ENCODE data around the gene RPEL1. TPM values are rescaled to one million over a fixed set of nuclear protein-coding genes. Genes with fewer than 3 reads are reported as not detected.

Gene RPEL1
- total RNA-seq, 1 donor from 2014 or later, result not detected

DNA sequence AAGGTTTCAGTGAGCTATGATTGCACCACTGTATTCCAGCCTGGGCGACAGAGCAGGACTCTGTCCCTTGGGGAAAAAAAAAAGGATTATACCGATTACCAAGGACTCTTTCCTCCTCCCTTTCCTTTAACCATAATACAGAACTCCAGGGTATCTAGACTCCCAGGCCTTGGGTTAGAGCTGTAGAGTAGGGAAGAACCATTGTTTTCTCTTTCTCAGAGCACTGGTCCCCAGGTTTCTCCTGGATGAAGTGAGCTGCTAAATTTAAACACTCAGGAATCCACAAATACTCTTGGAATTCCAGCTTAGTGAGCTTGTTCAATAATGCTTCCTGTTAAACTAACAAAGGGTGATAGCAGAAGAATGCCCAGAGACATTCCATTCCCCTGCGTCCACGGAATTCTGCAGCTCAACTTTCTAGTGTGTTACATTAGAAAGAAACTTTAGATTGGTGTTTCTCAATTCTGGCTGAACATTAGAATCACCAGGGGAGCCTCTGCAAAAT lies 14.6 kb upstream of the RPEL1 start:
- TF ChIP-seq CTCF (IDR thresholded peaks at IDR 0.05), result no peak
- H3K27me3 Mint-ChIP-seq, result no peaks in the 10 kb centered on the region
- H3K4me1 Mint-ChIP-seq, result peaks cover 4% of the 10 kb centered on the region
- POLR2A ChIA-PET, result interaction anchor here (0.7 kb wide), 1 partner anchor 329 kb away, joined by 10 read pairs; no protein-coding TSS in a partner anchor
- CTCF ChIA-PET, result interaction anchor here (0.8 to 1.6 kb wide), 2 partner anchors 9 to 14 kb away, joined by 3 to 6 read pairs; no protein-coding TSS in a partner anchor
- no peak overlapping the region for H3K4me3 Mint-ChIP-seq
- DNase-seq (no peak), ATAC-seq (ENCODE audit: low read depth) (no peak)
- no peaks in the 10 kb centered on the region for H3K9me3 Mint-ChIP-seq
- H3K36me3 Mint-ChIP-seq (ENCODE audit: low read depth), result no peaks in the 10 kb centered on the region
- intact Hi-C loops (cut with micrococcal nuclease), result no loop called here
- H3K27ac Mint-ChIP-seq, result no peak overlapping the region

DNA sequence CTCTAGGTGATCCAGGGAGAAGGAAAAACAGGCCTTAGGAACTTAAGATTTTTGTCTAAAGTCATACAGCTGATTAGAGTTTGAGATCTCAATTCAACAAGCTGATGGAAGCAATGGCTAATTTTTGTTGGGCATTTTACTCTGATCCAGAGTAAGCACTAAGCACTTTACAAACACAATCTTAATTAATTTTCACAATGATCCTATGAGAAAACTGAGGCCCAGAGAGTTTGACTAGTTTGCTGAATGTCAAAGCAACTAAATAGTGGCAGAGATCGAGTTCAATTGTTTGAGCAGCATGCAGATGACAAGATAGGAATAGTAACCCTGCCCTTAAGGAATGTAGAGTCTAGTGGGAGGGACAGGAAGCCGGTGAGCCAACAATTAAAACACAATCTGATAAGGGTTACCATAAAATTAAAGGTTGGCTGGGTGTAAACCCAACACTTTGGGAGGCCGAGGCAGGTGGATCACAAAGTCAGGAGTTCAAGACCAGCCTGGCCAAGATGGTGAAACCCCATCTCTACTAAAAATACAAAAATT lies 13.5 kb upstream of the RPEL1 start:
- POLR2A ChIA-PET, result no interaction called here
- Mint-ChIP-seq H3K27me3 (no peaks in the 10 kb centered on the region), H3K4me3 (no peak overlapping the region), H3K27ac (no peak overlapping the region), H3K9me3 (no peaks in the 10 kb centered on the region), H3K36me3 (ENCODE audit: low read depth) (no peaks in the 10 kb centered on the region), H3K4me1 (peaks cover 4% of the 10 kb centered on the region)
- intact Hi-C loops (cut with micrococcal nuclease), result no loop called here
- ATAC-seq (ENCODE audit: low read depth) (no peak), DNase-seq (no peak)
- TF ChIP-seq CTCF (IDR thresholded peaks at IDR 0.05), result no peak
- CTCF ChIA-PET, result interaction anchor here (1.6 kb wide), 1 partner anchor 12 kb away, joined by 6 read pairs; no protein-coding TSS in a partner anchor

DNA sequence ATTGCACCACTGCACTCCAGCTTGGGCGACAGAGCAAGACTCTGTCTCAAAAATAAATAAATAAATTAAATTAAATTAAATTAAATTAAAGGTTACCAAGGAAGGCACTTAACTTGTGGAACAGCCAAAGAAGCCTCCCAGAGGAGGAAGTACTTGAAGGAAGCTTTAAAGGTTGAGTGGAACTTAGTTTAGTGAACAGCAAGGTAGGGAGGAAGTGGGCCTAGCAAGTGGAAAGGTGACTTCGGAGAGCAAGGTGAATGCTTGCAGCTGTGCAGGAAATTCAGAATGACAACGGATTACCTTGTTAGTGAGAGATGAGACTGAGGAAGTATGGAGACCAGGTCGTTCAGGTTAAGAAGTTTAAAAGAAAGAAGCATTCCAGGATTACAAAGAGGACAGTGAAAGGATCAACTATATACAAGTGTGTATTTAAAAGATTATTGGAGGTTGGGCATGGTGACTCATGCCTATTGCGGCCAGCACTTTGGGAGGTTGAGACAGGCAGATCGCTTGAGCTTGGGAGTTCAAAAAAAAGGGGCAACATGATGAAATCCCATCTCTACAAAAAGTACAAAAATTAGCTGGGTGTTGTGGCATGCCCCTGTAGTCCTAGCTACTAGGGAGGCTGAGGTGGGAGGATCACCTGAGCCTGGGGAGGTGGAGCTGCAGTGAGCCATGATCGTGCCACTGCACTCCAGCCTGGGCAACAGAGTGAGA lies 12.8 kb upstream of the RPEL1 start:
- TF ChIP-seq CTCF (IDR thresholded peaks at IDR 0.05), result no peak
- DNase-seq, result no peak
- Mint-ChIP-seq H3K27ac (no peak overlapping the region), H3K9me3 (no peaks in the 10 kb centered on the region), H3K4me1 (peaks cover 4% of the 10 kb centered on the region), H3K36me3 (ENCODE audit: low read depth) (no peaks in the 10 kb centered on the region), H3K4me3 (no peak overlapping the region), H3K27me3 (no peaks in the 10 kb centered on the region)
- intact Hi-C loops (cut with micrococcal nuclease), result no loop called here
- CTCF ChIA-PET, result no interaction called here
- no peak for ATAC-seq (ENCODE audit: low read depth)
- POLR2A ChIA-PET, result interaction anchor here (0.6 kb wide), 1 partner anchor 115 kb away, joined by 3 read pairs; no protein-coding TSS in a partner anchor

- ATAC-seq (ENCODE audit: low read depth), result no peak
- ChIA-PET CTCF (no interaction called here), POLR2A (no interaction called here)
- Mint-ChIP-seq H3K4me3 (no peak overlapping the region), H3K27ac (no peak overlapping the region), H3K9me3 (no peaks in the 10 kb centered on the region), H3K36me3 (ENCODE audit: low read depth) (no peaks in the 10 kb centered on the region), H3K27me3 (no peaks in the 10 kb centered on the region), H3K4me1 (peaks cover 14% of the 10 kb centered on the region)
- TF ChIP-seq CTCF (IDR thresholded peaks at IDR 0.05), result no peak
- intact Hi-C loops (cut with micrococcal nuclease), result no loop called here
- DNase-seq, result no peak
These were observed 9.9 kb upstream of the RPEL1 start for GRCh38 chr10:103235775-103236174.

- Mint-ChIP-seq H3K27ac (no peak overlapping the region), H3K4me3 (no peak overlapping the region), H3K36me3 (ENCODE audit: low read depth) (no peaks in the 10 kb centered on the region), H3K27me3 (no peaks in the 10 kb centered on the region), H3K4me1 (peaks cover 21% of the 10 kb centered on the region), H3K9me3 (no peaks in the 10 kb centered on the region)
- no peak for TF ChIP-seq CTCF (IDR thresholded peaks at IDR 0.05)
- DNase-seq (no peak), ATAC-seq (ENCODE audit: low read depth) (no peak)
- ChIA-PET POLR2A (interaction anchor here (0.7 to 1.8 kb wide), 2 partner anchors 46 to 321 kb away, joined by 5 to 8 read pairs; partner anchors contain the start of genes CNNM2 and NT5C2), CTCF (interaction anchor here (0.6 kb wide), 1 partner anchor 411 kb away, joined by 3 read pairs; no protein-coding TSS in a partner anchor)
- intact Hi-C loops (cut with micrococcal nuclease), result no loop called here
These were observed 7.0 kb upstream of the RPEL1 start for GRCh38 chr10:103238506-103239252.

All from activated B cell treated with CpG ODN at 0.5 μM for 24 hours (primary cell).